ENCODE data around the gene SPIRE1. TPM values are rescaled to one million over a fixed set of nuclear protein-coding genes. Genes with fewer than 3 reads are reported as not detected.

Gene SPIRE1
- 10 to 100 TPM; 22.2 to 33.7 (median 28.2) TPM for total RNA-seq (2021; fragmentation: NEBNext Ultra II Directional; extraction: Animal tissue kit (Norgen Biotek cat#: 25700))
- long read RNA-seq, partial matches to known transcripts = 3 of 8 reads
- long read RNA-seq, other reads (novel, unspliced or antisense) = 5 of 8 reads

DNA sequence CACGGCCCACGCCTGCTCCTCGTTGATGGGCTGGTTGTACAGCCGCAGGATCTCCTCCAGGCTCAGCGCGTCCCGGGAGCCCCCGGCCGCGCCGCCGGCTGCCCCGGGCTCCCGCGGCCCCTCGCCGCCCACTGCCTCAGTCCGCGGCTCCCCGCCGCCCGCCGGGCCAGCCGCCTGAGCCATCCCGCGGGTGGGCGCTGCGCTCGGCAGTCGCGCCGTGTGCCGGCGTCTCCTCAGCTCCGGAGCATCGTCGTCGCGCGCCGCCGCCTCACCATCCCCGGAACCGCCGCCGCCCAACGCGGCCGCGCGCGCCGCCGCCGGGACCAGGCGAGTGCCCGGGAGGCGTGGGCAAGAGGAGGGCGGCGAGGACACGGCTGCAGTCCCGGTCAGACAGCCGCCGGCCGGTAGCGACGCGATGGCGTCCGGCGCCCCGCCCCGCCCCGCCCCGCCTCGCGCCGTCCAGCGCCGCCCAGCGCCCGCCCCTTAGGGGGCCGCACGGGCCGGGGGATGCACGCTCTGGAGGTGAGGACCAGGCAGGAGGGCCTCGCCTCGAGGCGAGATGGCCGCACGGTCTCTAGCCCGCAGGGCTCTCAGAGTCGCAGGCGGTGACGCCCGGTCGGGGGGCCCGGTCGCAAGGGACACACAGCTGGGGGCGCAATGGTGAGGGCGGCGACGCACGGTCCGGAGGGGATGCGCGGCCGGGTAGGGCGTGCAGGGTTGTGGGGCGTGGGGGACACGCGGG lies at the start of gene SPIRE1:
TSS of gene SPIRE1 (minus strand) at position 424 of the 742 bp plus-strand sequence. CDS start at position 183, 241 bp downstream.
- DNase-seq = peak; percentile 31
- Mint-ChIP-seq H3K4me1 (ENCODE audit: low read depth) (peaks cover 54% of the 10 kb centered on the region), H3K9me3 (no peaks in the 10 kb centered on the region), H3K27ac (peak within 1 kb of the TSS; percentile 88), H3K27me3 (ENCODE audit: insufficient read depth) (peaks cover 2% of the 10 kb centered on the region; the same call in 1 of the 2 replicates), H3K36me3 (ENCODE audit: low read depth) (no peaks in the 10 kb centered on the region), H3K4me3 (peak within 1 kb of the TSS; percentile 90)
- TF ChIP-seq, protein P1, sequence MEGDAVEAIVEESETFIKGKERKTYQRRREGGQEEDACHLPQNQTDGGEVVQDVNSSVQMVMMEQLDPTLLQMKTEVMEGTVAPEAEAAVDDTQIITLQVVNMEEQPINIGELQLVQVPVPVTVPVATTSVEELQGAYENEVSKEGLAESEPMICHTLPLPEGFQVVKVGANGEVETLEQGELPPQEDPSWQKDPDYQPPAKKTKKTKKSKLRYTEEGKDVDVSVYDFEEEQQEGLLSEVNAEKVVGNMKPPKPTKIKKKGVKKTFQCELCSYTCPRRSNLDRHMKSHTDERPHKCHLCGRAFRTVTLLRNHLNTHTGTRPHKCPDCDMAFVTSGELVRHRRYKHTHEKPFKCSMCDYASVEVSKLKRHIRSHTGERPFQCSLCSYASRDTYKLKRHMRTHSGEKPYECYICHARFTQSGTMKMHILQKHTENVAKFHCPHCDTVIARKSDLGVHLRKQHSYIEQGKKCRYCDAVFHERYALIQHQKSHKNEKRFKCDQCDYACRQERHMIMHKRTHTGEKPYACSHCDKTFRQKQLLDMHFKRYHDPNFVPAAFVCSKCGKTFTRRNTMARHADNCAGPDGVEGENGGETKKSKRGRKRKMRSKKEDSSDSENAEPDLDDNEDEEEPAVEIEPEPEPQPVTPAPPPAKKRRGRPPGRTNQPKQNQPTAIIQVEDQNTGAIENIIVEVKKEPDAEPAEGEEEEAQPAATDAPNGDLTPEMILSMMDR (IDR thresholded peaks at IDR 0.05) = peak; percentile 20; the same call in 1 of the 2 replicates

DNA sequence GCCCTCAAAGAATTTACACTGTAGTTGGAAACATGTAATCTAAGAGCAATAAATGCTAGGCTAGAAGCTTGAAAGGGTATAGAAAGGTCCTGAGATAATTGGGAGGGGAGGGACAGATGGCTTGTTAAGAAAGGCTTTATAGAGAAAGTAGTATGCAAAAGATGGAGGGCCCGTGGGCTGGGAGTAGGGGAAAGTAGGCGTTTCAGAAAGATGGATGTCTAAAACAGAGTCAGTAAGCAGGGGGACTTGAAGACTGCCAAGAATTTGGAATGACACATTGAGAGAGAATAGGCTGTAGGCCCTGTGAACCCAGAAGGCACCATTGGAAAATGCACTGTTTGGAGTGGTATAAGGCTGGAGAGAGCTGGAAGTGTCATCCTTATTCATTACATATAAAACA lies 45.8 kb upstream of the SPIRE1 start:
- peak overlapping the region; percentile 97 for H3K4me3 Mint-ChIP-seq
- DNase-seq = peak; percentile 35
- H3K9me3 Mint-ChIP-seq = peaks cover 8% of the 10 kb centered on the region; the same call in 1 of the 2 replicates
- peak overlapping the region; percentile 100 for H3K27ac Mint-ChIP-seq
- H3K4me1 Mint-ChIP-seq (ENCODE audit: low read depth) = peaks cover 44% of the 10 kb centered on the region
- H3K36me3 Mint-ChIP-seq (ENCODE audit: low read depth) = peaks cover 27% of the 10 kb centered on the region
- TF ChIP-seq, protein P1 (IDR thresholded peaks at IDR 0.05) = no peak
- H3K27me3 Mint-ChIP-seq (ENCODE audit: insufficient read depth) = no peaks in the 10 kb centered on the region

DNA sequence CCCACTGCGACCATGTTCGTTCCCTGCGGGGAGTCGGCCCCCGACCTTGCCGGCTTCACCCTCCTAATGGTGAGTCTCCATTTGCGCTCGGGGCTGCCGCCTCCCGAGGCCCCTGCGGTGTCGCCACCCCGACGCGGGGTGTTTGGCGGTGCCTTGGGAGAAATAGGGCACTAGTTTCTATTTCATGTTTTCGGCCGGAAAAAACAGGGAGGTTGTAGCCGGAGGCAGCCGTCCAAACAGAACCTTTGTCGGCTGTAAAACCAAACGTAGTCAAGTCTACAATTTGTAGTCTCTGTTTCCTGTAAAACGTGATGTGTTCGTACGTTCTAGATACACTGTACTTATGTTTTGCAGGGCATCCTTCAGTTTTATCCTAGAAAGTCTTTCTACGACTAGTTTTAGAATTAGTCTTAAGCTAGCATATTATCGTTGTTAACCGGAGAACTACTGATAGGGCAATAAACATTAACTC lies 45.2 kb upstream of the SPIRE1 start:
- Mint-ChIP-seq H3K27ac (peak overlapping the region; percentile 100), H3K9me3 (peaks cover 8% of the 10 kb centered on the region; the same call in 1 of the 2 replicates), H3K4me3 (peak overlapping the region; percentile 97), H3K4me1 (ENCODE audit: low read depth) (peaks cover 44% of the 10 kb centered on the region), H3K27me3 (ENCODE audit: insufficient read depth) (no peaks in the 10 kb centered on the region), H3K36me3 (ENCODE audit: low read depth) (peaks cover 31% of the 10 kb centered on the region)
- no peak for DNase-seq
- TF ChIP-seq, protein P1 (IDR thresholded peaks at IDR 0.05) = no peak

DNA sequence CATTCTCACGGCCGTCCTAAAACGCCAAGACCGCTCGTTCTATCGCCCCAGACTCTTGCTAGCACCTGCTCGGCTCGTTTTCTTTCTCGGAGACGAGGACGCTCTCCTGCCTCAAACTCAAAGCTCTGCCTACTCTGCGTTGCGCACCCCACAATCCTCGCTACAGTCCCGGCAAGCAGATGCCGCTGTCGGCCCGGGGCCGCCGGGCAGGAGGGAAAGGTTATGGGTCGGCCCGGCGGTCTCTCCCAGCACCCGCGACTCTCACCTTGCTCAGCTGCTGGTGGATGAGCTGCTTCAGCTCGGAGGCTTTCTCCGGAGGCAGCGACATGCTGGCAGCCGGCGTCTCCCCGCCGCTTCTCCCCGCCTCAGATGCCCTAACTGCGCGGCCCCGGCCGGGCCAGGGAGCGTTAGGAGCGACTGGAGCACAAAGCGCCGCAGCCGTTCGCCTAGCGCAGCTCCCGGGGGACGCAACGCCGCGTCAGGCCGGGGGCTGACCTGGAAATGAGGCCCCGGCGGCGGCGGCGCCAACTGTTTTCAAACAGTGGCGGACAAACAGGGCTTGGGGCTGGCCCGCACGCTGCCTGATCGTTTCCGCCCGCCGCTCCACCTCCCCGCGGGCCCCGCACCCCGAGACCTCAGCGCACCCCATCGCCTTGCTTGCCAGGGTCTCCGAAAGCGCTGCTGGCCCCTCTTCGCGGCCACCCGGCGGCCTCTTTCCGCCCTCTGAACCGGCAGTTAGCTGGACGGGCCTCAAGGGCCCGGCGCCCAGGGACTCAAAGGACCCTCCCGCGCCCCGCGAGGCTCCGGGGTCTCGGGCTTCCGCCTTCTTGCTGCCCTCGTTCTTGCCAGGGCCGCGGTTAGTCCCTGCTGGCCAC lies 44.6 kb upstream of the SPIRE1 start, which contains the start of the genes CEP76 and PSMG2:
TSS of gene CEP76 (minus strand) at position 503 of the 875 bp plus-strand sequence. CDS start at position 328, 175 bp downstream.
TSS of gene PSMG2 (plus strand) at position 822 of the 875 bp plus-strand sequence. CDS start 66 bp downstream, outside the sequence.
- H3K9me3 Mint-ChIP-seq = peaks cover 8% of the 10 kb centered on the region; the same call in 1 of the 2 replicates
- H3K27me3 Mint-ChIP-seq (ENCODE audit: insufficient read depth) = no peaks in the 10 kb centered on the region
- H3K4me3 Mint-ChIP-seq = peak within 1 kb of the TSS; percentile 97
- peaks cover 44% of the 10 kb centered on the region for H3K4me1 Mint-ChIP-seq (ENCODE audit: low read depth)
- peak; percentile 82 for DNase-seq
- H3K27ac Mint-ChIP-seq = peak within 1 kb of the TSS; percentile 100
- H3K36me3 Mint-ChIP-seq (ENCODE audit: low read depth) = peaks cover 29% of the 10 kb centered on the region
- TF ChIP-seq, protein P1 (IDR thresholded peaks at IDR 0.05) = no peak; the same call in 1 of the 2 replicates

DNA sequence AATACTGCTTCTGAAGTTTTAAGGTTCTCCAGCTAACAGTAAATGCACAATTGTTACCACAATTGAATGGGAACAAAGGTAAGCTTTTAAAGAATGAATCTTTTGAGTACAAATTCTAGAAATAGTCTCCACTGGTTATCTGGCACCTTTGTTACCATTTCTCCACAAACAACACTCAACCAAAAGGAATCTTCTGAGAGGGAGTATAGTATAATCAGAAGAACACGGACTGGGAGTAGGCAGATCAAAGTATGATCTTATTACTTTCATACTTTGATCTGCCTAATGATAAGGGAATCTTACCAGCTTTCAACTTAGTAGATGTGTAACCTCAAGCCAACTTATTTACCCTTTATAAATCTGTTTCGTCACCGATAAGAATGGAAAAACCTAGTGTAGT lies 43.3 kb upstream of the SPIRE1 start:
- H3K27me3 Mint-ChIP-seq (ENCODE audit: insufficient read depth) = no peaks in the 10 kb centered on the region
- peak overlapping the region; percentile 100; the same call in 1 of the 2 replicates for H3K27ac Mint-ChIP-seq
- DNase-seq = no peak
- TF ChIP-seq, protein P1 (IDR thresholded peaks at IDR 0.05) = no peak
- peak overlapping the region; percentile 97 for H3K4me3 Mint-ChIP-seq
- peaks cover 24% of the 10 kb centered on the region for H3K36me3 Mint-ChIP-seq (ENCODE audit: low read depth)
- peaks cover 44% of the 10 kb centered on the region for H3K4me1 Mint-ChIP-seq (ENCODE audit: low read depth)
- peaks cover 8% of the 10 kb centered on the region; the same call in 1 of the 2 replicates for H3K9me3 Mint-ChIP-seq
